H1 (cell line): ENCODE measurements around the gene SNRPA1. TPM values are rescaled to one million over a fixed set of nuclear protein-coding genes. Genes with fewer than 3 reads are reported as not detected.

Source experiments
- BRCA1 ChIP-seq: IDR thresholded peaks from 2 replicates; pipeline ENCODE4 v1.6.1; 2012; ENCODE audit warnings: low read depth, low read length, improper control_type of control experiment
- CBX5 ChIP-seq: fragments of 300-800, 300-1000 bp; sonication (generic); IDR thresholded peaks from 2 replicates; pipeline ENCODE4 v1.7.1; 2016; ENCODE audit warnings: antibody characterized with exemption, low read length, low read depth
- SP2 ChIP-seq: IDR thresholded peaks from 2 replicates; pipeline ENCODE4 v1.6.1; 2012; ENCODE audit warnings: mild to moderate bottlenecking, low read length, inconsistent platforms
- polyA plus RNA-seq, 7 experiments: library from polyadenylated mRNA; depleted of rRNA in 3 of 7; stranded (reverse) in 5 of 7; unstranded in 2 of 7; fragments of >200 nt in 5 of 7; fragments of 200-250 nt in 2 of 7; gene quantifications; 1 replicate in 5 of 7; 2 replicates in 1 of 7; 4 replicates in 1 of 7; pipeline versions ENCODE4 v1.2.1 to v1.2.3, GENCODE V29; 2011 to 2013; ENCODE audit warnings: missing spikeins in 2 of 7, mixed read lengths in 2 of 7
- total RNA-seq: library from RNA; stranded (reverse); fragmentation: NEBNext Ultra II Directional; extraction: Animal tissue kit (Norgen Biotek cat#: 25700); gene quantifications from 2 replicates; pipeline ENCODE4 v1.2.1, GENCODE V29; 2021

The SNRPA1 gene
- total and polyA plus RNA-seq, 2 of the 8 experiments (the other 6 are each of a cell fraction or from before 2014, with no cell fraction given): 140 to 221 TPM

DNA sequence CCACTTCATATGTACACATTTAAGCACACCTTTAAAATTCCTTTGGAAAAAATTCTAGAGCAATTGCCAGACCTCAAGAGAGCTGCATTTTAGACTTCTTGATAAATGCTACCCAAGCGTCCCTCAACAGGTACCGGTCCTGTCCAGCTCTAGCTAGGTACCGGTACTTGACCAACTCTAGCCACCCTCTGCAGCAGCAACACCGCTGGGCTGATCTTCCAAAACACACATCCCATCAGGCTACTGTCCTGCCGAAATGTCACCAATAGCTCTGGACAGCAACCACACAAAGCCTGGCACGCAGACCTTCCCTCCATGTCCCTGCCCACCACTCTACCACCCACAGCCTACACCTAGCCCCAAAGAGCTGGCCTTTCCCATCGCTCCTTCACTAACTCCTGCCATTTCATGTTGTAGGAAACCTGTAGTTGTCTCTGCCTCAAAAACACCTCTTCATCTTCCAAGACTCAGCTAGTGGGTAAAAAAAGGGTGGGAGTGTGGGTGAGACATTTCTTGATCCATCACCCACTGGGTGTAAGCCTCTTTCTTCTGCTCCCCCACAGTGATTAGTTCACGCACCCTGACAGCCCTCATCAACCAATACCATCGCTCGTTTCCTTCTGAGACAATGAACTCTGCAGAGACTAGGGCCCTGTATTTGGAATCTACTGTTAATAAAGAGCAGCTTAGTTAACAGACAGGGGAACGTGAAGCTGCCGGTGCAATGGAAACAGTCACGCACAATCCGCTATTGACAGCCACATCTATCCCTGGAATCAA, 50.0 kb downstream of the SNRPA1 start (continued):
- no peak for TF ChIP-seq BRCA1
- no peak for TF ChIP-seq SP2
- no peak for TF ChIP-seq CBX5
